EL (cell line): Measurements from ENCODE around the gene ELK3.
"Not testable (repeated sequence)": the region's sequence is repeated elsewhere in the genome, so short reads cannot be mapped to it uniquely, and the experiment has no call there.

ENCODE experiments used
- DNase-seq: peaks from one replicate; pipeline ENCODE4 v3.0.0-alpha.2; 2016

The ELK3 gene

DNA sequence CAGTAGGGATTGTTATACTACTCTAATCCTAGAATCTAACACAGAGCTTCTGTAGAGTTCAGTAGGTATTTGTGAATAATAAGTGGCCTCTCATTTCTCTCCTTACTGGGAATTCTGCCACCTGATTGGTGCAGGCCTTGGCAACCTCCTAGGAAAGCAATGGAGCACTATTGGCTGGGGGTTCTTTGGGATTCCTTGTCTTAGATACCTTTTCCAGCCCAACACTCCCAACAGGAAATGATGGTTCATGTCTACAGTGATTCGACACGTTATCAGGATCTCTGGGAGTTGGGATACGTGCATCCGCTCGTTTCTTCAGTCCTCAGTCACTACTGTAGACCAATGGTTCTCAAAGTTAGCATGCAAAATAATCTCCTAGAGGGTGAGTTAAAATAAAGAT is 67.4 kb downstream of the ELK3 start:
- no peak for DNase-seq

DNA sequence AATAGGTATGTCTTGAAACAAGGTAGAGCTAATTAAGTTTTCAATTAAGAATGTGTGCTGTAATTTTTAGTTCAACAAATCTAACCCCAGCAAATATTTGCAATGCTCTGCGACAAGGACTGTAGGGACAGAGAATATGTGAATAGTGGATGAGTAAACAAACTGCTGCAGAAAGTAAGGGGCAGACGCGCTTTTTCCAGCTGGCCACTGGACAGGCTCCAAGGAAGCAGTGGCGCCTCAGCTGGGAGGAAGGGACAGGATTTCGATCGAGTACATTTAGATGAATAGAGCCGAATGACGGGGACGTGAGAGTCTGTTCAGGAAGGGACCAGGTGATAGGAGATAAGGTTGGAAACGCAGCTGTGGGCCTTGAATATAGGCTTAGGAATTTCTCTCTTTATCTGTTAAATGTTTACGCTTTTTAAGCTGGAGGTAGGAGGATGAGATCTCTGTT is 69.3 kb downstream of the ELK3 start:
- no peak for DNase-seq

DNA sequence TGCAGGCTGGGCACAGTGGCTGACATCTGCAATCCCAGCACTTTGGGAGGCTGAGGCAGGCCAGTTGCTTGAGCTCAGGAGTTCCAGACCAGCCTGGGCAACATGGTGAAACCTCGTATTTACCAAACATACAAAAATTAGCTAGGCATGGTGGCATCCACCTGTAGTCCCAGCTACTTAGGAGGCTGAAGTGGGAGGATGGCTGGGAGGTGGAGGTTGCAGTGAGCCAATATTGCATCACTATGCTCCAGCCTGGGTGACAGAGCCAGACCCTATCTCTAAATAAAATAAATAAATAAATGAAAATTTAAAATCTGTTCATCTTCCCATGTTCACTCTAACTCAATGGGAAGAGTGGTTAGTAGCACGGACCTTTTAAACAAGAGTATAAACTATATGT is 71.2 kb downstream of the ELK3 start:
- DNase-seq = no peak

DNA sequence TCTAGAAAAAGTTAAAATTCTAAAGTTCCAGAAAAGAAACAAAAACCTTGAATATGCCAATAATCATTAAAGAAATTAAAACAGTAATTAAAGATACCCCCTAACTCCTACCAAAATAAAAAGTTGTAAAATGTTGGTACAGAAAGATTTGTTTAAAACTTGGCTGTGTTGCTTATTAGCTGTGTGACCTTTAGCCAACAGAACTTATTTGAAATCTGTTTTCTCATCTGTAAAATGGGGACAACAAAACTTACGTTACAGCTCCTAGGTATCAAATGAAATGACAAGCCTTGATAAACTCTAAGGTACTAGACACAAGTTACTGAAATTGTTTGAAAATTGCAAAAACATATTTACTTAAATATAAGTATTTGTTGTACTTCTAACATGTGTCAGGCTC is 71.7 kb downstream of the ELK3 start:
- DNase-seq = no peak

DNA sequence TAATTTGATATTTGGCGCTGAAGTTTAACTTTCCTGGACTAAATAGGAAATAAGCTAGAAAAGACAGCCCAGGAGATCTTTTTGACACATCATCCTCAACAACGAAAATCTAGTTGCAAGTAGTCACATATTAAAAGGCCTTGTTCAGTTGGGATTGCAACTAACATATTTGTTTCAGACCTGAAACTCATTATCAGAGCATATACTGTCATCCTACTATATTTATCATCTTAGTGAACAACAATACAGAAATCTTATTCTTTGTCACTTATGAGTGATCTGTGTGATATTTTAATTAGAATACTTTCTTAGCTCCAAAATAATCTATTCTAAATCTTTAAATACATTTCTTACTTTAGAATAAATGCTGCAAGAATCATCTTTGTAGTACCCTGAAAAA is 72.1 kb downstream of the ELK3 start:
- no peak for DNase-seq

DNA sequence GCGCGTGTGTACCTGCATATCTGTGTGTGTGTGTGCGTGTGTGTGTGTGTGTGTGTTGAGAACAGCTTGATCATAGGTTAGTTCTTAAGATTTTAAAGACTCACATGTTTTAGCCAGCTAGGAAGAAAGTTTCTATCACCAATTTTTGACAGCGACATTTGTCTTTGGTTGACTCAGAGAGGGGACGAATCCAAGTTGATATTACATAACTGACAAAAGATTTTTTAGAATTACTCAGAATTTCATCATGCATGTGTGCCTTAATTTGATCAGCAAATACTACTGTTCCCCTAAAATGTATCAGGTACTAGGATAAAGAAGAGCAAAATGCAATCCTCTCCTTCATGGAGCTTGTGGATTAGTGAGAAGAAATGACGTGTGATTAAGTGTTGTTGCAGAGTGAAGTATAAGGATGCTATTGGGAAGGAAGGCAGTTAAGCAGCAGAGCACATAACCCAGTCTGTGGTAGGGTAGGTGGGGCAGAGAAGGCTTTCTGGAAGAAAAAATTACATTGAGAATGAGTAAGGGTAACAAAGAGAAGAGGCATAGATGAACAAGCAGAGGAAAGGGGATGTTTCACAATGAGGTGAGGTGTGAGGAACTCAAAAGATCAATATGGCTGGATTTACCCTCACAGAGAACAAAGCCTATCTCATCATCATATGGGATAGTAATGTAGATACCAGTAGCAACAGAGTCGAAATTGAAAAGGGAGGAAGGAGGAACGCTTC is 77.5 kb downstream of the ELK3 start:
- no peak for DNase-seq

DNA sequence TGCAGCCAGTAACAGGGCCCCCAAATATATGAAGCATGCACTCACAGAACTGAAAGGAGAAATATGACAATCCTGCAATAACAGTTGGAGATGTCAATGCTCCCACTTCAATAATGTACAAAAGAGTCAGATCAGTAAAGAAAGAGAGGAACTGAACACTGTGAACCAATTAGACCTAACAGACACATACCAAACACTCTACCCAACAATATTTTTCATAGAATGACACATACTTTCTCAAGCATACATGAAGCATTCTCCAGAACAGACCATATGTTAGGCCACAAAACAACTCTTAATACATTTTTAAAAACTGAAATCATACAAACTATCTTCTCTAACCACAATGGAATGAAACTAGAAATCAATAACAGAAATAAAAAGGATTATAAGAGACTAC is 80.2 kb downstream of the ELK3 start:
- DNase-seq = peak; percentile 76

DNA sequence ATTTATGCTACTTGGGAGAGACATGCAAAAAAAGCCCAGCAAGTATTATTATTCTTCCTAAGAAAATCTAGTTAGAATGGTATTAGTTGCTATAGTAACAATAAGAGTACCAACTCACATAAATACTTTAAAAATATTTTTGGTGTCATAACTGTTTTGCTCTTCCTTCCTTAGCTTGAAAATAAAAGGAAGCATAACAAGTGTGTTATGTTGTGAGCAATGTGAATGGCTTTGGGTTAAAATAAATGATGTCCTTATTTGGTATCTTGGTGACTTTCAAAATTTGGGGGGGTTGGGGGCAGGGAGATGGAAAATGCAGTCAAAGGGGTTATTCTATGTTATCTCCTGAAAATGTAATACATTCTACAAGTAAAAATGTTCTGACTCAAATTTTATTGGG is 91.0 kb downstream of the ELK3 start:
- DNase-seq = no peak

DNA sequence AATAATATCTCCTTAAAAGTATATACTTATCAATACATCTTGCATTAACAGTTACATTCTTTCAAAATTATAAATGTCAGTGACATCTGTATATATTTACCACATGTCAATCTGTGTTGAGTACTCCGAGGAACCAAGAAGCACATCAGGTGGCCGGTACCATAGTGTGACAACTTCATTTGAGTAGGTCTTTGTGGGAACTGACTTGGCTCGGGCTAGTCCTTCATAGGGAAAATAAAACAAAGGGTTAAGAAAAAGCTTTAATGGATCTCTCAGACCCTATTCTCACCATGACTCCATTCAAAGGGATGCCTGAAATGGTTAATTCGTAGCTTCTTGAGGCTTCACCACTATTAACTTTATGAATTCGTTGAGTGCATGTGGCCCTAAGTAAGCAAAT is 94.9 kb downstream of the ELK3 start:
- no peak for DNase-seq

DNA sequence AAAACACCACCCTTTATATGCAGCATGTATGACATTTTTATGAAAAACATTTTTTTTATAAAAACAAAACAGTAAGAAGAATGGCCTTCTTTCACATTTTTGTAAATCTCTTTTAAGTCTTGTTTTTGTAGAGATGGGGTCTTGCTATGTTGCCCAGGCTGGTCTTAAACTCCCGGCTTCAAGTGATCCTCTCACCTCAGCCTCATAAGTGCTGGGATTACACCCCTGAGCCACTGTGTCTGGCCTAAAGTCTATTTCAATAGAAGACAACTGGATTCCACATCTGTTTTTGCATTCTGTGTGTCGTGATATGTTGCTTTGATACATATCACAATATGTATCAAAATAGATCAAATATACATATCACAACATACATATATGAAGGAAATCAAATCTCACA is 98.9 kb downstream of the ELK3 start:
- no peak for DNase-seq

DNA sequence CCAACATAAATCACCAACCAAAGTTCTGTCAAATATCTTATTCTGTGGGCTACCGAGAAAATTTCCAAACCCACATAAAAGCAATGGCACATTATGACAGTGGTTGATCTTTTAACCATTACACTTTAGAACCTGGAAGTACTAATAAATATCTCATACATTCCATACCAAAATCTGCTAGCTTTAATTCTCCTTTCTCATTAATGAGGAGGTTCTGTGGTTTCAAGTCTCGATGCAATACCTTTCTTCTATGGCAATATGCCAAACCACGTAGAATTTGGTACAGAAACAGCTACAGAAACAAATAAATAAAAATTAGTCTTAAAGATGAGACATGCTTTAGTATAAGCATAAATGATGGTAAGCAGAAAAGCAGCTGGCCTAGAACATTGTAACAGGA is 100.7 kb downstream of the ELK3 start:
- peak; percentile 37 for DNase-seq

DNA sequence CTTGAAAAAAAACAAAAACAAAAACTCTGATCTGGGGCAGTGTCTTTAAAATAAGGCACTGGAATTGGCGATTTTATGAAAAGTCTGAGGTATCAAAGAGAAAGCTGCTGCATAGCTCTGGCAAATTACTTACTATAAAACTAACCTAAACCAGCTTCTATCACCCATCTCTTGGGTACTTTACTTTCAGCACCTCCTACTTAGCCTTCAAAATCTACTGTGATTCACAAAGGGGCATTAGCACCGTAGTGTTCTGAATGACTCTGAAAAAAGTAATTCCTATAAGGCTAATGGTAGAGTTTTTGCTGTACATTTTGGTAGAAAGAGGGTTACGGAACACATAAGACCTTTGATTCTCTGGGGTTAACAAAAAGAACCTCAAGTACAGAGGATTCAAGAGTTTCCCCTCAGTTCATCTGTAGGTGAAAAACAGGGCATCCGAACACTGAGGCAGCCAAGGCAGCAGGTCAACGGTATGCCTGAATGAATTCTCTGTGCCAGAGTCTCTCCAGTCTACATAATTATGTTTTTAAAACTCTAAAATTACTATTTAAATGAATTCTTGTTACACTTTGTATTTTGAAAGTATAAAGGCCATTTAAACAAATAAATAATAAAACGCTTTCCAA is 101.5 kb downstream of the ELK3 start:
- DNase-seq = no peak

DNA sequence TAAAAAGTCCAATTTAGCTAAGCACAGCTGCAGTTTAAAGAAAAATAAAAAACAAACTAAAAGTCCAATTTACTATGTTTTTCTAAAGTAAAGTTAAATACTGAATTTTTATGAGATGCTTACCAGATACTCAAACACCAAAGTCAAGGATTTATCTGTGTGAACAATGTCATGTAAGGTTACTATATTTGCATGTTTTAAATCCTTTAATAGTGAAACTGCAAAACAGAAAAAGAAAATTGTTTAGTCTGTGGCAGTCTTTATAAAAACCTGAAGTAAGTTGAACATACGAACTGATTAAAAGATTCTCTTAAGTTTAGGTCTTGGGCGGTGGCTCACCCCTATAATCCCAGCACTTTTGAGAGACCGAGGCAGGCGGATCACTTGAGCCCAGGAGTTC is 103.3 kb downstream of the ELK3 start:
- DNase-seq = no peak

DNA sequence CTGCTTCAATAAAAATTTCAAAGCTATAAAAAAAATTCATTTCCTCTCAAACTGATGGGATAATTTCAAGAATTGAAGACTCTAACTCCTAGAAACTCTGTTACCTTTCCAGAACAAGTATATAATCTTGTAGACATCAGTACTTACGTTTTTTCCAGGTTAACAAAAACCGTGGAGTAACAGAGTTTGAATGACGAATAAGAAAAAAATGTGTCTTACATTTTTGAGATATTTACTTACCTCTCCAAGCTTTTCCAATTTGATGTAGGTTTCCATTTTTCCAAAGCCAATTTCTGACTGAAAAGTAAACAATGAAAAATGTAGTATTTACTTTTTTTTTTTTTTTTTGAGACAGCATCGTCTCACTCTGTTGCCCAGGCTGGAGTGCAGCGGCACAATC is 105.9 kb downstream of the ELK3 start:
- DNase-seq = no peak

DNA sequence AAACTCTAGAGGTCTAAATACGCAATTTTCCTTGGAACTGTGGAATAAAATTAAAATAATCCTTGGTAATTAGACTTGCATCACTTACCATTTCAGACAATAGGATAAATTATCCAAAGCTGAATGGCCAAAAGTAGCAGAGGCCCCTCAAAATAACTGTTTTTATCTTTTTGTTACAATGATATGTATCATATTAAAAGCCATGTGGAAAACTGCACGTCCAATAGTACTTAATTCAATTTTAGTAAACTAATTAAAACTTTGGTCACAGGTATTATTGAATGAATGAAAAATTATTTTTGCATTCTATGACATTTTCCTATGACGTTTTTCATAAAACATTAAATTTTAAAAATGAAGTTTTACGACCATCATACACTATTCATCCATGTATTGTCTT is 107.6 kb downstream of the ELK3 start:
- no peak for DNase-seq

DNA sequence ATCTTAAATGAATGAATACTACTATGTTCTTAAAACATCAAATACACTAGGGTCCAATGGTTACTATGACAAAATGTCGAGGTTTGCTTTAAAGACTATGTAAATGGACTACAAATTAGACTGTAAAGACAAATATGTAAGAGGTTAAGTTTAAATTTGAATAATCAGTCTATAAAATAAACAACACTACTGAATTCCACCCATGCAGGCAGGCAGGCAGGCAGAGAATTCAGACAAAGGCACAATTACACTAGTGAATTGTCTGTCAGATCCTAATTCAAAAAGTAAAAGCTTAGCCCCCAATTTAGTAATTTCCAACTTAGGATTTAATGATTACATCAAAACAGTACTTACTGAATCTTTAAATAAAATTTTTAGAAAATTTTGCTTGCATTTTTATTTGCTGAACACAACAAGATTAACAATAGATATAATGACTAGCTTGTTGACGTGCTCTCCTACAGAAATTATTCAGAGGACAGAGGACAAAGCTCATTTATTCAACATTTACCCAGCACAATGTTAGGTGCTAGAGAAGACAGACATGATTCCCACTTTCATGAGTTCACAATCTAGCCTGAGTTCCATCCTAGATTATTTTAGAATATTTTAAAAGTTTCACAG is 108.6 kb downstream of the ELK3 start:
- DNase-seq = no peak

DNA sequence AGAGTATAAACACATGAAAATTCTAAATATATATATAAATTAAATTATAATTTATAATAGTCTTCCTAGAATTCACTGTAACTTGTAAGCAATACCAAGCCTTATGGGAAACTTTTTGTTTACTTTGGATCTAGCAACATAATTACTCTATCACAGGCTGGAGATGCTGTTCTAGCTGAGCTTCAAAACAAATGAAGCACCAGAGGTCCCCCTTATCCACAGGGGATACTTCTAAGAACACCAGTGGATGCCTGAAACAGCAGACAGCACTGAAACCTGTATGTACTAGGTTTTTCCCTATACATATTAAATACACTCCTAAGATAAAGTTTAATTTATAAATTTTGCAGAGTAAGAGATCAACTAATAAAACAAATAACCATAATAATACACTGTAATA is 109.5 kb downstream of the ELK3 start:
- no peak for DNase-seq

DNA sequence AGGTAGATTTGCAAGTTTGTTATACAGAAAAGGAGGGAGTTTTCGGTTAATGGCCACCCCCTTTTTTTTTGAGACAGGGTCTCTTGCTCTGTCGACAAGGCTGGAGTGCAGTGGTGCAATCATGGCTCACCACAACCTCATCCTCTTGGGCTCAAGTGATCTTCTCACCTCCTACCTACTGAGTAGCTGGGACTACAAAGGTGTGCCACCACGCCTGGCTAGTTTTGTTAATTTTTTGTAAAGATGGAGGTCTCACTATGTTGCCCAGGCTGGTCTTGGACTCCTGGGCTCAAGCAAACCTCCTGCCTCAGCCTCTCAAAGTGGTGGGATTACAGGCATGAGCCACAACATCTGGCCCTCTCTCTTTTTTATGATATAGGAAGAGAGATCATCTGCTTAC is 111.5 kb downstream of the ELK3 start:
- DNase-seq = no peak

DNA sequence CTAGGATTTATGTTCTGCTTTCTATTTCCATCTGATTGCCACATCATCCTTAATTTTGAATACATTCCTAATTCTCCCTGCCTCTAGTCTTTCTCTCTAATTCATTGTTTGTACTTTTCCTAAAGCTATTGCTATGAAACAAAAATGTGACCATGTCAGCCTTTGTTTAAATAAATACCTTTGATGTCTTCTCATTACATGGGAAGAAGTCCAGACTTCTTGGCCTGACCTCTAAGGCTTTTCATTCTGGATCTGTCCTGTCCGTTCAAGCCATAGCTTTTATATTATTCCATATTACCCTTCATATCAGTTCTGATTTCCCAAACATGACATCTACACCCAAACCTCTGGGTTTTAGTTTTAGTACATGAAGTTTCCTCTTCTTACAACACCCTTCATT is 114.7 kb downstream of the ELK3 start:
- no peak for DNase-seq

DNA sequence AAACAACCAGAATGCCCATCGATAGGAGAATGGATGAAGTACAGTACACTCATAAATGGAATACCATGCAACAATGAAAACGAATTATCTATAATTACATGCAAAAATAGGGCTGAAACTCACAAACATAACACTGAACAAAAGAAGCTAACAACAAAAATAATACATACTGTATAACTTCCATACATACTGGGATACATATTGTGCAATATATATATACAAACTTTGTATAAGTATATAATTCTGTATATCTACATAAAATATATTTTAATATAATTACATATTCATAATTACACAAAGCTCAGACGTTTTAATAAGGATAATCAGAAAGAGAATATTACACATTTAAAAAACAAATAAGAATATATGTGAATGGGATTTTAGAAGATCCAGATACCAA is 115.9 kb downstream of the ELK3 start:
- no peak for DNase-seq

DNA sequence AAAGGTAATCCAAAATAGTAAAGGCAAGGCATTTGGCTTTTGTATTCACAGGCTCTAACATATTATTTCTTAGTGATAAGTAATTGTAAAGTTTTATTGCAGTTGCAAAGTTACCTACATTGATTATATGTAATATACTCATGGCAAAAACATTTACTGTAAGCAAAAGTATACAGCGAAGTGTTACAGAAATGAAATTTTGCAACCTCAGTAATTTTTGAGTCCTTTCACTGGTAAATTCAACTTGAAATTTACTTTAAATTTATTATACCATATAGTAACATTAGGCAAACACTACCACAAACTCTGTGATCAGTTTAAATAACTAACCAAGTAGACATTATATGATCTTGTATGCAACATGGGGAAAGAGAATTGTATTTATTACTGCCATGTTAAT is 117.0 kb downstream of the ELK3 start:
- no peak for DNase-seq

DNA sequence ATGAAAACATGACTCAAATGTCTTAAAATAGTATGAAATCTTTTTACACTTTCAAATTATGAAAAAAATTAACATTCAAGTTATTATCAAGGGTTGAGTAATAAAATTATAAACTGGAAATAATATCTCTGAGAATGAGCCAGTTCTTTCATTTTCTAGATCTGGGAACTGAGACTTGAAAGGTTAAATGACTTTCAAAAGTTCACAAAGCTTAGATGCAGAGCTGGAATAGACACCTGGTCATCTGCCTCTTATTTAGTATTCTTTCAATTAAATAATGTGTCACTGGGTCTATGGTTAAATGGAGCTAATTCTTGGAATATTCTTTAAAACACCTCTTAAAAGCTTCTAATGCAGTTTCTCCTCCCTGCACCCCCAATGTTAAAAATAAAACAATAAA is 119.4 kb downstream of the ELK3 start:
- DNase-seq = no peak

DNA sequence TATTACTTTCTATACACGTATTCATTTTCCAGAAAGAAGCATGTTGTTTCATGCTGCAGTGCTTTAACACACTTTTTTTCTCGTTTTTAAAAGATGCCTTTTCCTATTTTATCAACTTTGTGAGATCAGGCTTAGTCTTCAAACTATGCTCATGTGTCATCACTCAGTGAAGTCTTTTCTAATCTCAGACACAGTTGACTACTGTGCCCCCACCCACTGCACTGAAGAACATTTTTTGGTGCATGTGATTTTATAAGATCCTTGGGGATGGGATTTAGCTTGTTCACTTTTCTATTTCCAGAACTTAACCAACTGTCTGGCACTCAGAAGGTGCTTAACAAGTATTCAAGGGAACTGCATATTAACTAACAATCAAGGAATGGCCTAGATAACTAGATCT is 120.5 kb downstream of the ELK3 start:
- DNase-seq = no peak

DNA sequence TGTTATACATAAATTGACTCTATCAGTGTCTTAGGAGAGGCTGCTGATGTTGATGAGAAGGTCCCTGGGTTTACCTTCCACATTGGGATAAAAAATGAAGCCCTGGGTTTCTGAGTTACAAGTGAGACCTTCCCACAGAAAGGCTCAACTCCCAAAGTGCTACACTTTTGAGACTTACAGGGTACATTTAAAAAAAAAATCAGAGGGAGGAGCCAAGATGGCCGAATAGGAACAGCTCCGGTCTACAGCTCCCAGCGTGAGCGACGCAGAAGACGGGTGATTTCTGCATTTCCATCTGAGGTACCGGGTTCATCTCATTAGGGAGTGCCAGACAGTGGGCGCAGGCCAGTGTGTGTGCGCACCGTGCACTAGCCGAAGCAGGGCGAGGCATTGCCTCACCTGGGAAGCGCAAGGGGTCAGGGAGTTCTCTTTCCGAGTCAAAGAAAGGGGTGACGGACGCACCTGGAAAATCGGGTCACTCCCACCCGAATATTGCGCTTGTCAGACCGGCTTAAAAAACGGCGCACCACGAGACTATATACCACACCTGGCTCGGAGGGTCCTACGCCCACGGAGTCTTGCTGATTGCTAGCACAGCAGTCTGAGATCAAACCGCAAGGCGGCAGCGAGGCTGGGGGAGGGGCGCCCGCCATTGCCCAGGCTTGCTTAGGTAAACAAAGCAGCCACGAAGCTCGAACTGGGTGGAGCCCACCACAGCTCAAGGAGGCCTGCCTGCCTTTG is 121.7 kb downstream of the ELK3 start:
- not testable (repeated sequence) for DNase-seq
